B cell (primary cell): Measurements from ENCODE around the gene PCDHA12.
"Not testable (repeated sequence)": the region's sequence is repeated elsewhere in the genome, so short reads cannot be mapped to it uniquely, and the experiment has no call there.

Source experiments
- EZH2 ChIP-seq: IDR thresholded peaks from 2 replicates; pipeline ENCODE4 v1.6.1; 2012; ENCODE audit warnings: borderline replicate concordance, low read depth, mild to moderate bottlenecking, moderate library complexity, low read length; ENCODE audit not compliant: insufficient read depth, poor library complexity, severe bottlenecking
- TF ChIP-seq, protein P1 (sequence below): fragments of 200-600 bp; IDR thresholded peaks from one replicate; pipeline ENCODE4 v1.8.0; 2022; ENCODE audit warnings: antibody characterized with exemption, mild to moderate bottlenecking

DNA sequence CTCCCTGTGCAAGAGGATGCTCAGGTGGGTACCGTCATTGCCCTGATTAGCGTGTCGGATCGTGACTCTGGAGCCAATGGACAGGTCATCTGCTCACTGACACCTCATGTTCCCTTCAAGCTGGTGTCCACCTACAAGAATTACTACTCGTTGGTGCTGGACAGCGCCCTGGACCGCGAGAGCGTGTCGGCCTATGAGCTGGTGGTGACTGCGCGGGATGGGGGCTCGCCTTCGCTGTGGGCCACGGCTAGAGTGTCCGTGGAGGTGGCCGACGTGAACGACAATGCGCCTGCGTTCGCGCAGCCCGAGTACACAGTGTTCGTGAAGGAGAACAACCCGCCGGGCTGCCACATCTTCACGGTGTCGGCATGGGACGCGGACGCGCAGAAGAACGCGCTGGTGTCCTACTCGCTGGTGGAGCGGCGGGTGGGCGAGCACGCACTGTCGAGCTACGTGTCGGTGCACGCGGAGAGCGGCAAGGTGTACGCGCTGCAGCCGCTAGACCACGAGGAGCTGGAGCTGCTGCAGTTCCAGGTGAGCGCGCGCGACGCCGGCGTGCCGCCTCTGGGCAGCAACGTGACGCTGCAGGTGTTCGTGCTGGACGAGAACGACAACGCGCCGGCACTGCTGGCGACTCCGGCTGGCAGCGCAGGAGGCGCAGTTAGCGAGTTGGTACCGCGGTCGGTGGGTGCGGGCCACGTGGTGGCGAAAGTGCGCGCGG is 1.6 kb downstream of the PCDHA12 start:
- TF ChIP-seq, protein P1, sequence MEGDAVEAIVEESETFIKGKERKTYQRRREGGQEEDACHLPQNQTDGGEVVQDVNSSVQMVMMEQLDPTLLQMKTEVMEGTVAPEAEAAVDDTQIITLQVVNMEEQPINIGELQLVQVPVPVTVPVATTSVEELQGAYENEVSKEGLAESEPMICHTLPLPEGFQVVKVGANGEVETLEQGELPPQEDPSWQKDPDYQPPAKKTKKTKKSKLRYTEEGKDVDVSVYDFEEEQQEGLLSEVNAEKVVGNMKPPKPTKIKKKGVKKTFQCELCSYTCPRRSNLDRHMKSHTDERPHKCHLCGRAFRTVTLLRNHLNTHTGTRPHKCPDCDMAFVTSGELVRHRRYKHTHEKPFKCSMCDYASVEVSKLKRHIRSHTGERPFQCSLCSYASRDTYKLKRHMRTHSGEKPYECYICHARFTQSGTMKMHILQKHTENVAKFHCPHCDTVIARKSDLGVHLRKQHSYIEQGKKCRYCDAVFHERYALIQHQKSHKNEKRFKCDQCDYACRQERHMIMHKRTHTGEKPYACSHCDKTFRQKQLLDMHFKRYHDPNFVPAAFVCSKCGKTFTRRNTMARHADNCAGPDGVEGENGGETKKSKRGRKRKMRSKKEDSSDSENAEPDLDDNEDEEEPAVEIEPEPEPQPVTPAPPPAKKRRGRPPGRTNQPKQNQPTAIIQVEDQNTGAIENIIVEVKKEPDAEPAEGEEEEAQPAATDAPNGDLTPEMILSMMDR = not testable (repeated sequence)
- not testable (repeated sequence) for TF ChIP-seq EZH2
